SIG-M5 treated with dmso at 0.1 percent for 504 hours (cell line): ENCODE results near the gene FBLIM1.

Source experiments
- DNase-seq: peaks from one replicate; lab custom pipeline; 2025; ENCODE audit not compliant: unreplicated experiment; lab: John Stamatoyannopoulos, UW

FBLIM1 gene

DNA sequence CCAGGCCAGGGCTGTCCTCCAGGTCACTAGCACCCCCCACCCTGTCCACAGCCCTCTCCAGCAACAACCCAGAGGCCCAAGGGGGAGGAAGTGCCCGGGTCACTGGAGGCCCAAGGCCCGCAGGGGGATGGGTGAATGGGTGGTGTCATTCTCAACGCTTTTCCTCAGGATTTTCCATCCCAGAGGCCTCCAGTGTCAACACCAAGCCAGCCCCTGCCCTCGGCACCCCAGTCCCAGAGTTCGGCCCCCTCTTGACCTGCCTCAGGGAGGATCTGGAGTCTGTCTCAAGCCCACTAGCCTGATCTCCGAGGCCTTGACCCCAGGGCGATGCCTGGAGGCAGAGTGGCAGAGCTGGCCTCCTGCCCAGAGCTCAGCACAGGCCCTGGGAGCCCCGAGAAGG, 11.2 kb upstream of the FBLIM1 start:
- DNase-seq = no peak

- DNase-seq = no peak
Measured at GRCh38 chr1:15748264-15748663, 10.3 kb upstream of the FBLIM1 start.

GRCh38 chr1:15748690-15749398, 9.8 kb upstream of the FBLIM1 start:
- no peak for DNase-seq

GRCh38 chr1:15749399-15750291, 8.9 kb upstream of the FBLIM1 start:
- DNase-seq = no peak

DNA sequence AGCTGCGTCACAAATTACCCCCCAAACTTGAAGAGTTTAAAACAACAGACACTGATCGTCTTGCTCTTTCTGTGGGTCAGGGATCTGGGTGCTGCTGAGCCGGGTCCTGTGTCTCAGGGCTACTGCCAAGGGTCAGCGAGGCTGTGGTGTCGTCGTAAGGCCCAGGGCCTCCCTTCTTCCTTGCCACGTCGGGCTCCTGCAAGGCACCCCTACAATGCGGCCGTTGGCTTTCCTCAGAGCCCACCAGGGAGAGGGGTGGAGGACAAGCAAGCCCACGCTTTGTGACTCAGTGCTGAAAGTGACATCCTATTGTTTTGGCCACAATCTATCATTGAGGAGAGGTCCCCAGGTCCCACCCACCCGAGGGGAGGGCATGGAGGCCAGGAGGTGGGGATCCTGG, 7.7 kb upstream of the FBLIM1 start:
- no peak for DNase-seq

GRCh38 chr1:15751717-15752116, 6.9 kb upstream of the FBLIM1 start:
- DNase-seq = no peak

- no peak for DNase-seq
Measured at GRCh38 chr1:15753776-15754175, 4.8 kb upstream of the FBLIM1 start.

GRCh38 chr1:15755021-15755645, 3.5 kb upstream of the FBLIM1 start:
- DNase-seq = no peak

- DNase-seq = no peak
Measured at GRCh38 chr1:15755646-15756040, 3.0 kb upstream of the FBLIM1 start.

GRCh38 chr1:15756143-15757015, 2.2 kb upstream of the FBLIM1 start:
- DNase-seq = no peak

- no peak for DNase-seq
Measured at GRCh38 chr1:15757016-15757543, 1.5 kb upstream of the FBLIM1 start.

DNA sequence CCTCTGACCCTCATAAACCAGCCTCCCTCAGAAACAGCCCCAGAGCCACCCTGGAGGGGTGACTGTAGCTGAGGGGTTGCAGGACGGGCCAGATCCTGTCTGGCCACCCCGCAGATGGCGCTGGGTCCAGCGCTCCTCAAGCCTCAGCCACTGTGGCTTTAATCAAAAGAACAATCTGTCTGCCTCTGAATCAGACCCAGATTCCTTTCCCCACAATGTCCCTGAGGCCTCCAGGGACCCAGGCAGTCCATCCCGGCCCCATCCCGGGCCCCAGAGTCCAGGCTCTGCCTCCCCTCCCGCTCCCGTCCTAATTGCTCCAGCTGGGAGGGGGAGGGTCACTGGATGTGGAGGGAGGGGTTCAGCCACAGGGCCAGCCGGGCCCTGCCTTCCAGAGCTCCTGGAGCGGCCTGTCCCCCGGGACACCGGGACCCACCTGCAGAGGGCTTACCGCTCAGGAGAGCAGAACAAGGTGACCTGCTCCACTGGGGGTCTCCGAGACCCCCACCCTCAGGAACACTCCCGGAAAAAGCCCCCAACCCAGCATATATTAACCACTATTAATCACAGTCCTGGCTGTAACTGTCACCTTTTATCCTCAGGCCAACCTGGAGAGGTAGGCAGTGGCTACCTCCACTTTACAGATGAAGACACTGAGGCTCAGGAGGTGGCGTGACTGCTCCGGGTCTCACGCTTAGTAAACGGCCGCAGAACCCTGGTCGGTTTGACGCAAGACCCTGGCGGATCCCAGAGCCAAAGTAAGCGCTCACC, 836 bp upstream of the FBLIM1 start:
- DNase-seq = no peak

GRCh38 chr1:15758953-15759661, 512 bp downstream of the FBLIM1 start:
- DNase-seq = no peak

GRCh38 chr1:15760520-15761211, 2.1 kb downstream of the FBLIM1 start:
- no peak for DNase-seq

- no peak for DNase-seq
Measured at GRCh38 chr1:15761366-15762128, 3.0 kb downstream of the FBLIM1 start.

- no peak for DNase-seq
Measured at GRCh38 chr1:15762546-15762945, 4.0 kb downstream of the FBLIM1 start.

DNA sequence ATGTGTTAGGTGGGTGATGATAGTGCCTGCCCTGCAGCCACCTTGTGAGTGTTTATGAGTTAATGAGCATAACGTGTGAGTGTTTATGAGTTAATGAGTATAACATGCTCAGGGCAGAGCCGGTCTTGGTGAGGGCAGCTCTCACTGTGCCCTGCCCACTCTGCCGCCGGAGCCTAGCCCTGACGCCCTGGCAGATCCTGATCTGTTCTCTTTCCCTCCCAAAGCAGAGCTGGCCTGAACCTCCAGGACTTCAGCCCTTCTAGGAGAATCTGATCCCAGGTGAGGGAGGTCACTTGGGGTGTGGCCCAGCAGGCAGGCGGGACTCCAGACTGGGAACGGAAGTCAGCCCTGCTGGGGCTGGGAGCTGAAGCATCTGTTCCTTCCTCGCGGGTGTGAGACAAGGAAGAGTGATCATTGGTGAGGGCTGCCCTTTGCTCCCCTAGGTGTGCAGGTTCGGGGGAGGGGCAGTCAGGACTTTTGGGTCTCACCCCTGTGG, 5.7 kb downstream of the FBLIM1 start:
- DNase-seq = no peak

- DNase-seq = no peak
Measured at GRCh38 chr1:15764890-15765289, 6.3 kb downstream of the FBLIM1 start.
